IPS-NIHi7 (cell line): ENCODE measurements around the gene DDX24.
A peak's percentile ranks its signal among the peaks of the same experiment; 100 is the strongest.

ENCODE experiments used
- DNase-seq: peaks from one replicate; pipeline ENCODE4 v3.0.0; 2012; ENCODE audit warnings: mixed read lengths; ENCODE audit errors: extremely low spot score

DDX24 gene

GRCh38 chr14:94080621-94081385, at the start of gene DDX24, which contains the start of gene IFI27L1:
DDX24 (minus strand) TSS chr14:94081202; CDS start chr14:94079742, 1,460 bp downstream.
IFI27L1 (plus strand) TSS chr14:94081310; CDS start chr14:94096938, 15,628 bp downstream.
- DNase-seq = peak; percentile 100

GRCh38 chr14:94129758-94130414, 48.9 kb upstream of the DDX24 start:
- no peak for DNase-seq

- peak; percentile 87 for DNase-seq
Measured at GRCh38 chr14:94129111-94129757, 48.2 kb upstream of the DDX24 start, which contains the start of gene IFI27L2. IFI27L2 (minus strand) TSS chr14:94129604; CDS start chr14:94129564, 40 bp downstream.

GRCh38 chr14:94128216-94128839, 47.3 kb upstream of the DDX24 start:
- no peak for DNase-seq

GRCh38 chr14:94127330-94127729, 46.3 kb upstream of the DDX24 start:
- DNase-seq = no peak

- no peak for DNase-seq
Measured at GRCh38 chr14:94126800-94127199, 45.8 kb upstream of the DDX24 start.

GRCh38 chr14:94126419-94126677, 45.3 kb upstream of the DDX24 start:
- DNase-seq = no peak

- DNase-seq = no peak
Measured at GRCh38 chr14:94125659-94126418, 44.8 kb upstream of the DDX24 start.

- DNase-seq = no peak
Measured at GRCh38 chr14:94124582-94125377, 43.8 kb upstream of the DDX24 start.

- no peak for DNase-seq
Measured at GRCh38 chr14:94123868-94124267, 42.9 kb upstream of the DDX24 start.

- DNase-seq = no peak
Measured at GRCh38 chr14:94123296-94123695, 42.3 kb upstream of the DDX24 start.

GRCh38 chr14:94122438-94122837, 41.4 kb upstream of the DDX24 start:
- no peak for DNase-seq

GRCh38 chr14:94121485-94121884, 40.5 kb upstream of the DDX24 start:
- no peak for DNase-seq

- no peak for DNase-seq
Measured at GRCh38 chr14:94120667-94121340, 39.8 kb upstream of the DDX24 start.

GRCh38 chr14:94119071-94119470, 38.1 kb upstream of the DDX24 start:
- DNase-seq = no peak

GRCh38 chr14:94117856-94118255, 36.9 kb upstream of the DDX24 start:
- no peak for DNase-seq

- no peak for DNase-seq
Measured at GRCh38 chr14:94116701-94117100, 35.7 kb upstream of the DDX24 start.

GRCh38 chr14:94115631-94116030, 34.6 kb upstream of the DDX24 start:
- no peak for DNase-seq

GRCh38 chr14:94115058-94115591, 34.1 kb upstream of the DDX24 start:
- DNase-seq = no peak

- no peak for DNase-seq
Measured at GRCh38 chr14:94114589-94115057, 33.6 kb upstream of the DDX24 start.
